GM19455 (cell line): ENCODE results near the gene CTSZ.
"Not testable (repeated sequence)": the region's sequence is repeated elsewhere in the genome, so short reads cannot be mapped to it uniquely, and the experiment has no call there.

ENCODE experiments used
- ATAC-seq: cut with Tn5 transposase; IDR thresholded peaks from one replicate; pipeline ENCODE4 v1.9.1; 2021; ENCODE audit not compliant: unreplicated experiment

CTSZ gene

GRCh38 chr20:59006864-59007664, at the start of gene CTSZ:
TSS of gene CTSZ (minus strand) at chr20:59007254. CDS start at chr20:59007128, 126 bp downstream.
- ATAC-seq, result peak; percentile 32

GRCh38 chr20:59055302-59055701, 48.2 kb upstream of the CTSZ start:
- ATAC-seq, result no peak

GRCh38 chr20:59051666-59052185, 44.7 kb upstream of the CTSZ start:
- no peak for ATAC-seq

- ATAC-seq, result no peak
Observed at GRCh38 chr20:59050437-59050836, 43.4 kb upstream of the CTSZ start.

GRCh38 chr20:59048681-59049030, 41.6 kb upstream of the CTSZ start:
- no peak for ATAC-seq

GRCh38 chr20:59047938-59048680, 41.1 kb upstream of the CTSZ start:
- no peak for ATAC-seq

GRCh38 chr20:59046862-59047261, 39.8 kb upstream of the CTSZ start:
- ATAC-seq, result no peak

GRCh38 chr20:59044796-59045195, 37.7 kb upstream of the CTSZ start:
- no peak for ATAC-seq

GRCh38 chr20:59044295-59044694, 37.2 kb upstream of the CTSZ start:
- ATAC-seq, result no peak

GRCh38 chr20:59043698-59044097, 36.6 kb upstream of the CTSZ start:
- ATAC-seq, result no peak

GRCh38 chr20:59042796-59043631, 36.0 kb upstream of the CTSZ start:
- peak; percentile 85 for ATAC-seq

- peak; percentile 35 for ATAC-seq
Observed at GRCh38 chr20:59042151-59042795, 35.2 kb upstream of the CTSZ start, which contains the start of gene PRELID3B. TSS of gene PRELID3B (minus strand) at chr20:59042786. CDS start at chr20:59042730, 56 bp downstream.

GRCh38 chr20:59041487-59041886, 34.4 kb upstream of the CTSZ start:
- not testable (repeated sequence) for ATAC-seq

- no peak for ATAC-seq
Observed at GRCh38 chr20:59040667-59041066, 33.6 kb upstream of the CTSZ start.

- ATAC-seq, result no peak
Observed at GRCh38 chr20:59039233-59039632, 32.2 kb upstream of the CTSZ start.

- ATAC-seq, result no peak
Observed at GRCh38 chr20:59037386-59037785, 30.3 kb upstream of the CTSZ start.

GRCh38 chr20:59035381-59035780, 28.3 kb upstream of the CTSZ start:
- no peak for ATAC-seq

- ATAC-seq, result no peak
Observed at GRCh38 chr20:59033616-59034165, 26.6 kb upstream of the CTSZ start.

GRCh38 chr20:59033093-59033492, 26.0 kb upstream of the CTSZ start:
- no peak for ATAC-seq

- ATAC-seq, result peak; percentile 42
Observed at GRCh38 chr20:59032713-59033059, 25.6 kb upstream of the CTSZ start.
